Measurements from ENCODE around the gene COL26A1.

Gene COL26A1

GRCh38 chr7:101576998-101577397, 214.3 kb downstream of the COL26A1 start:
- DNase-seq, result no peak
- in situ Hi-C loops (cut with MboI; ENCODE audit: low pct_unique_long_range_greater_than_20kb, low sequenced_read_pairs), result no loop called here

- in situ Hi-C loops (cut with MboI; ENCODE audit: low pct_unique_long_range_greater_than_20kb, low sequenced_read_pairs), result no loop called here
- DNase-seq, result no peak
Observed at GRCh38 chr7:101578552-101578951, 215.9 kb downstream of the COL26A1 start.

GRCh38 chr7:101580596-101580995, 217.9 kb downstream of the COL26A1 start:
- in situ Hi-C loops (cut with MboI; ENCODE audit: low pct_unique_long_range_greater_than_20kb, low sequenced_read_pairs), result no loop called here
- no peak for DNase-seq

- in situ Hi-C loops (cut with MboI; ENCODE audit: low pct_unique_long_range_greater_than_20kb, low sequenced_read_pairs), result no loop called here
- DNase-seq, result no peak
Observed at GRCh38 chr7:101581891-101582290, 219.2 kb downstream of the COL26A1 start.

GRCh38 chr7:101582971-101583370, 220.3 kb downstream of the COL26A1 start:
- in situ Hi-C loops (cut with MboI; ENCODE audit: low pct_unique_long_range_greater_than_20kb, low sequenced_read_pairs), result no loop called here
- no peak for DNase-seq

- in situ Hi-C loops (cut with MboI; ENCODE audit: low pct_unique_long_range_greater_than_20kb, low sequenced_read_pairs), result no loop called here
- no peak for DNase-seq
Observed at GRCh38 chr7:101586078-101586905, 223.6 kb downstream of the COL26A1 start.

- in situ Hi-C loops (cut with MboI; ENCODE audit: low pct_unique_long_range_greater_than_20kb, low sequenced_read_pairs), result no loop called here
- DNase-seq, result no peak
Observed at GRCh38 chr7:101586906-101587677, 224.4 kb downstream of the COL26A1 start.

- DNase-seq, result no peak
- in situ Hi-C loops (cut with MboI; ENCODE audit: low pct_unique_long_range_greater_than_20kb, low sequenced_read_pairs), result no loop called here
Observed at GRCh38 chr7:101588131-101588935, 225.7 kb downstream of the COL26A1 start.

GRCh38 chr7:101589052-101589451, 226.4 kb downstream of the COL26A1 start:
- in situ Hi-C loops (cut with MboI; ENCODE audit: low pct_unique_long_range_greater_than_20kb, low sequenced_read_pairs), result no loop called here
- no peak for DNase-seq

- in situ Hi-C loops (cut with MboI; ENCODE audit: low pct_unique_long_range_greater_than_20kb, low sequenced_read_pairs), result no loop called here
- no peak for DNase-seq
Observed at GRCh38 chr7:101589976-101590662, 227.4 kb downstream of the COL26A1 start.

- in situ Hi-C loops (cut with MboI; ENCODE audit: low pct_unique_long_range_greater_than_20kb, low sequenced_read_pairs), result no loop called here
- DNase-seq, result no peak
Observed at GRCh38 chr7:101590663-101591435, 228.2 kb downstream of the COL26A1 start.

GRCh38 chr7:101591504-101591903, 228.8 kb downstream of the COL26A1 start:
- in situ Hi-C loops (cut with MboI; ENCODE audit: low pct_unique_long_range_greater_than_20kb, low sequenced_read_pairs), result no loop called here

GRCh38 chr7:101593556-101593955, 230.9 kb downstream of the COL26A1 start:
- no peak for DNase-seq
- in situ Hi-C loops (cut with MboI; ENCODE audit: low pct_unique_long_range_greater_than_20kb, low sequenced_read_pairs), result no loop called here

More at GRCh38 chr7:101591504-101591903, 228.8 kb downstream of the COL26A1 start:
- no peak for DNase-seq

- in situ Hi-C loops (cut with MboI; ENCODE audit: low pct_unique_long_range_greater_than_20kb, low sequenced_read_pairs), result no loop called here
- no peak for DNase-seq
Observed at GRCh38 chr7:101594790-101595189, 232.1 kb downstream of the COL26A1 start.

- in situ Hi-C loops (cut with MboI; ENCODE audit: low pct_unique_long_range_greater_than_20kb, low sequenced_read_pairs), result no loop called here
- DNase-seq, result no peak
Observed at GRCh38 chr7:101595246-101595645, 232.6 kb downstream of the COL26A1 start.

- in situ Hi-C loops (cut with MboI; ENCODE audit: low pct_unique_long_range_greater_than_20kb, low sequenced_read_pairs), result no loop called here
Observed at GRCh38 chr7:101595766-101596537, 233.3 kb downstream of the COL26A1 start.

GRCh38 chr7:101596898-101597297, 234.2 kb downstream of the COL26A1 start:
- DNase-seq, result no peak
- in situ Hi-C loops (cut with MboI; ENCODE audit: low pct_unique_long_range_greater_than_20kb, low sequenced_read_pairs), result no loop called here

More at GRCh38 chr7:101595766-101596537, 233.3 kb downstream of the COL26A1 start:
- no peak for DNase-seq

- in situ Hi-C loops (cut with MboI; ENCODE audit: low pct_unique_long_range_greater_than_20kb, low sequenced_read_pairs), result no loop called here
- no peak for DNase-seq
Observed at GRCh38 chr7:101597941-101598340, 235.3 kb downstream of the COL26A1 start.
